Pancreas (tissue), 10 donors: ENCODE results near the gene IFNA13. TPM values are rescaled to one million over a fixed set of nuclear protein-coding genes. Genes with fewer than 3 reads are reported as not detected.

Experiments
- ATAC-seq, 4 donors: fragments of 200-7000 bp; cut with Tn5 transposase; one replicate each; pipeline versions ENCODE4 v1.8.0 to v1.9.1; 2020; ENCODE audit warnings: mild to moderate bottlenecking in 4 of 4, moderate library complexity in 4 of 4
- DNase-seq, 6 donors: peaks; one replicate each; pipeline ENCODE4 v3.0.0-alpha.2; 2020
- FAIRE-seq: peaks from 2 replicates; lab custom pipeline; 2012; peaks lifted over from hg19 to GRCh38; lab: Jason Lieb, UNC
- H3K27ac ChIP-seq, 4 donors: fragments of 200-600 bp; sonication (generic); 1 replicate in 3 of 4; 2 replicates in 1 of 4; pipeline versions ENCODE4 v1.5.0 to v1.8.0; 2020
- H3K27me3 ChIP-seq, 4 donors: fragments of 200-600 bp; one replicate each; pipeline ENCODE4 v1.8.0; 2021
- H3K36me3 ChIP-seq, 3 donors: fragments of 200-600 bp; sonication (generic) in 1 of 3; one replicate each; pipeline versions ENCODE4 v1.5.0 to v1.8.0; 2020 to 2021
- H3K4me1 ChIP-seq, 3 donors: fragments of 200-600 bp; one replicate each; pipeline ENCODE4 v1.8.0; 2021
- H3K4me3 ChIP-seq, 4 donors: fragments of 200-600 bp; sonication (generic) in 2 of 4; one replicate each; pipeline versions ENCODE4 v1.5.0 to v1.8.0; 2020 to 2021
- H3K9me3 ChIP-seq, 4 donors: fragments of 200-600 bp; one replicate each; pipeline ENCODE4 v1.8.0; 2021
- WGBS, 2 donors: extraction: QIAGEN DNeasy Blood & Tissue Kit; methylation state at CpG; one replicate each; pipeline ENCODE4 v1.1.7; 2013; 5-methylcytosine and 5-hydroxymethylcytosine counted together
- intact Hi-C, 3 donors: fragments of 100-400 bp; cut with DNase I; formaldehyde crosslinking; loops; one replicate each; pipeline versions ENCODE4 v1.11.1 to v1.14.2; 2022
- polyA plus RNA-seq, 2 donors: library from polyadenylated mRNA; stranded (reverse); fragments of 200-250 nt; gene quantifications; one replicate each; pipeline ENCODE4 v1.2.3, GENCODE V29; 2013
- total RNA-seq, 6 donors: library from RNA; stranded (reverse); fragmentation: NEBNext Ultra II Directional in 4 of 6; extraction: Animal tissue kit (Norgen Biotek cat#: 25700) in 4 of 6; gene quantifications; one replicate each; pipeline versions ENCODE4 v1.2.1 to v1.2.4, GENCODE V29; 2021 to 2023
- TF ChIP-seq, protein P1 (sequence below), 4 donors: fragments of 200-600 bp; sonication (generic) in 3 of 4; IDR thresholded peaks; one replicate each; pipeline versions ENCODE4 v1.5.0 to v1.8.0; 2021; ENCODE audit warnings: antibody characterized with exemption in 4 of 4
- donor health status: healthy with polysubstance abuse.
- donor health status: DM: no; HTN: no; CAD: no; lungs with moderate emphysema.
- donor health status: DM: no; HTN: no; CAD: no.
- donor health status: control.
- donor health status: control.
- donor health status: Bipolar disorder and iron deficiency.
- donor health status: DM: yes; HTN: yes; CAD: no.
- donor health status: DM: no; HTN: no; CAD: no.
- donor health status: DM: no; HTN: no; CAD: no.
- donor health status: DM: yes; HTN: yes; CAD: no.

The IFNA13 gene
- total and polyA plus RNA-seq, 8 donors: 0.07 TPM; not detected in 7

DNA sequence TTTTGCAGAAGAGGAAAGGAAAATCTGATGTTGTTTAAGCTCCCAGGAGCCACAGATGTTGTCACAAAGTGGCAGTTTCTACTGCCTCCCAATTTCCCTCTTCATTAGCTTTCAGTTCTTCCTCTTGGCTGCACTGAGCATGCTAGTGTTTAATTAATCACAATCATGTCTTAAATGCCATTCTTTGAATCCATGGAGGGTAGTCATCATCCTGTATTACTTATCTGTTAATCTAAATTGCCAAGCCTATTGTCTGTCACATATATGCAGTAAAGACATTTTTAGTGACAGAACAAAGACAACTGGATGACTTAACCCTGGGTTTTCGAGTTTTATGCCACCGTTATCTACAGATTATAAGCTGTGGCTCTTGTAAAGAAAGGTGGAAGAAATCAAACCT, 47.4 kb downstream of the IFNA13 start:
- DNase-seq (no peak), ATAC-seq (no peak), FAIRE-seq (no peak)
- H3K4me3 ChIP-seq: no peak overlapping the region
- no peaks in the 10 kb centered on the region for H3K36me3 ChIP-seq
- no peaks in the 10 kb centered on the region for H3K9me3 ChIP-seq
- H3K27ac ChIP-seq: no peak overlapping the region
- intact Hi-C loops: loop anchor here in 1 of 3 donors (10.0 kb wide), 2 partner anchors 74 to 464 kb away; no protein-coding TSS in a partner anchor
- no peaks in the 10 kb centered on the region for H3K27me3 ChIP-seq
- TF ChIP-seq, protein P1, sequence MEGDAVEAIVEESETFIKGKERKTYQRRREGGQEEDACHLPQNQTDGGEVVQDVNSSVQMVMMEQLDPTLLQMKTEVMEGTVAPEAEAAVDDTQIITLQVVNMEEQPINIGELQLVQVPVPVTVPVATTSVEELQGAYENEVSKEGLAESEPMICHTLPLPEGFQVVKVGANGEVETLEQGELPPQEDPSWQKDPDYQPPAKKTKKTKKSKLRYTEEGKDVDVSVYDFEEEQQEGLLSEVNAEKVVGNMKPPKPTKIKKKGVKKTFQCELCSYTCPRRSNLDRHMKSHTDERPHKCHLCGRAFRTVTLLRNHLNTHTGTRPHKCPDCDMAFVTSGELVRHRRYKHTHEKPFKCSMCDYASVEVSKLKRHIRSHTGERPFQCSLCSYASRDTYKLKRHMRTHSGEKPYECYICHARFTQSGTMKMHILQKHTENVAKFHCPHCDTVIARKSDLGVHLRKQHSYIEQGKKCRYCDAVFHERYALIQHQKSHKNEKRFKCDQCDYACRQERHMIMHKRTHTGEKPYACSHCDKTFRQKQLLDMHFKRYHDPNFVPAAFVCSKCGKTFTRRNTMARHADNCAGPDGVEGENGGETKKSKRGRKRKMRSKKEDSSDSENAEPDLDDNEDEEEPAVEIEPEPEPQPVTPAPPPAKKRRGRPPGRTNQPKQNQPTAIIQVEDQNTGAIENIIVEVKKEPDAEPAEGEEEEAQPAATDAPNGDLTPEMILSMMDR (IDR thresholded peaks at IDR 0.05): no peak
- peaks cover 0 to 3% (median 0%) of the 10 kb centered on the region in 3 donors for H3K4me1 ChIP-seq
- WGBS, 2 donors: 61 to 76% methylated on average over 2 of the region's 2 CpGs

DNA sequence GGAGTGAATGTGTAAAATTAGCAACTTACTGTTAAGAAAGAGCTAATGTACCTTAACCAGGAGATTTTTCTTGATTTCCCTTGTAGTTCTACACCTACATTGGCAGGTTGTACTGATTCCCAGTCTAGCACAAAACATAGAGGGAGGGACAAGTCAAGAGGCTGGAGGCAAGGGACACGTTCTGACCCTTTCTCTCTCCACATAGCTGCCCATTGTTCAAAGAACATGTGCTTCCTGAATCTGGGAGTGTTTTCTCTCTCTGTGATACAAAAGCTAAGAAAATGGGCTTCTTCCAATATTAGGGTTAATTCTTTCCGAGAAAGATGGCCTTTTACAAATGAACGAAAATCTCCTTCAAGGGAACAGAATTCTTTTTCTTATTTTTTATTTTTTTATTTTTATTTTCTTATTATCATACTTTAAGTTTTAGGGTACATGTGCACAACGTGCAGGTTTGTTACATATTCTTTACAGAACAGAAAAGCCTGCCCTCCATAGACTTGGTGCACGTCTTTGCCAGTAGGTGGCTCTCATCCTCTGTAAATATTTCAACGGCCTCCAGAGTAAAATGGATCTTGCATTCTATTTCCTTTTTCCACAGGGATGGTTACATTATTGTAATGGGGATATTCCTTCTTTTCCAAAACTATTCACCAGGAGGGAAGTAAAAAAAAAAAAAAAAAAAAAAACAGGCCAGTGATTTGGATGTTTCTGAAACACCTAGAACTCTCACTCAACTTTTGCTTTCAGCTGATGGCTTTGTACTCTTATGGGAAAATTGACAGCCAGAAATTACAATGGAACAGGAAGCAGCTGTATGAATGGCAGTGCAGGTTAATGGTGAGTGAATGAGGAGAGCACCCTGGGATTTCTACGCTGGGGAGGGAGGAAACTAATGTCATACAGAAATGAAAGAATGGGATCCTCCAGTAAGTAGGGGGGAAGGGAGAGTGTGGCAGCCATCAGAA, 49.6 kb downstream of the IFNA13 start:
- H3K9me3 ChIP-seq: no peaks in the 10 kb centered on the region
- intact Hi-C loops: no loop called here
- H3K4me1 ChIP-seq: no peaks in the 10 kb centered on the region
- DNase-seq: peak in 1 of 6 donors; percentile 39
- 16 to 22% methylated on average over 7 of the region's 7 CpGs for WGBS, 2 donors
- TF ChIP-seq, protein P1 (IDR thresholded peaks at IDR 0.05): peak; percentile 24 to 50 (median 46)
- ATAC-seq: peak; percentile 68 to 91 (median 88)
- H3K27me3 ChIP-seq: no peaks in the 10 kb centered on the region
- no peak overlapping the region for H3K27ac ChIP-seq
- FAIRE-seq: no peak
- no peak overlapping the region for H3K4me3 ChIP-seq
- H3K36me3 ChIP-seq: no peaks in the 10 kb centered on the region

Other genes starting within 250 kb of the IFNA13 start
- gene IFNW1, start 226.2 kb downstream of the IFNA13 start, total RNA-seq: not detected
- not detected for gene IFNW1, start 226.2 kb downstream of the IFNA13 start, polyA plus RNA-seq
- gene IFNA21, start 201.4 kb downstream of the IFNA13 start, total RNA-seq: not detected
- not detected for gene IFNA21, start 201.4 kb downstream of the IFNA13 start, polyA plus RNA-seq
- gene IFNA4, start 180.5 kb downstream of the IFNA13 start, total RNA-seq: not detected
- not detected for gene IFNA4, start 180.5 kb downstream of the IFNA13 start, polyA plus RNA-seq
- gene IFNA7, start 165.9 kb downstream of the IFNA13 start, total RNA-seq: not detected
- gene IFNA7, start 165.9 kb downstream of the IFNA13 start, polyA plus RNA-seq: not detected
- not detected for gene IFNA10, start 160.9 kb downstream of the IFNA13 start, total RNA-seq
- not detected for gene IFNA10, start 160.9 kb downstream of the IFNA13 start, polyA plus RNA-seq
- not detected for gene IFNA16, start 150.7 kb downstream of the IFNA13 start, total RNA-seq
- gene IFNA16, start 150.7 kb downstream of the IFNA13 start, polyA plus RNA-seq: not detected
- gene IFNA17, start 139.8 kb downstream of the IFNA13 start, total RNA-seq: not detected
- gene IFNA17, start 139.8 kb downstream of the IFNA13 start, polyA plus RNA-seq: not detected
- gene IFNA14, start 128.1 kb downstream of the IFNA13 start, total RNA-seq: not detected
- not detected for gene IFNA14, start 128.1 kb downstream of the IFNA13 start, polyA plus RNA-seq
- not detected for gene IFNA5, start 62.7 kb downstream of the IFNA13 start, total RNA-seq
- gene IFNA5, start 62.7 kb downstream of the IFNA13 start, polyA plus RNA-seq: not detected
- 10 to 100 TPM in 2 of 6 donors, 1 to 10 TPM in 4; 5.4 to 14.8 (median 7.3) TPM for gene KLHL9, start 32.7 kb downstream of the IFNA13 start, total RNA-seq
- 1 to 10 TPM; 3.2 to 7.8 TPM for gene KLHL9, start 32.7 kb downstream of the IFNA13 start, polyA plus RNA-seq
- not detected for gene IFNA6, start 17.2 kb downstream of the IFNA13 start, total RNA-seq
- not detected for gene IFNA6, start 17.2 kb downstream of the IFNA13 start, polyA plus RNA-seq
- not detected for gene IFNA2, start 17.3 kb upstream of the IFNA13 start, total RNA-seq
- gene IFNA2, start 17.3 kb upstream of the IFNA13 start, polyA plus RNA-seq: not detected
- not detected for gene IFNA8, start 41.1 kb upstream of the IFNA13 start, total RNA-seq
- not detected for gene IFNA8, start 41.1 kb upstream of the IFNA13 start, polyA plus RNA-seq
- gene IFNA1, start 72.4 kb upstream of the IFNA13 start, total RNA-seq: not detected
- not detected for gene IFNA1, start 72.4 kb upstream of the IFNA13 start, polyA plus RNA-seq
- gene IFNE, start 114.3 kb upstream of the IFNA13 start, total RNA-seq: not detected
- gene IFNE, start 114.3 kb upstream of the IFNA13 start, polyA plus RNA-seq: under 1 TPM in 1 of 2 donors, not detected in 1; 0.12 TPM